ENCODE measurements around the gene FKBP15. TPM values are rescaled to one million over a fixed set of nuclear protein-coding genes. Genes with fewer than 3 reads are reported as not detected.

FKBP15 gene
- total and polyA plus RNA-seq, 2 experiments from 2014 or later = 7.9 to 14.9 TPM

DNA sequence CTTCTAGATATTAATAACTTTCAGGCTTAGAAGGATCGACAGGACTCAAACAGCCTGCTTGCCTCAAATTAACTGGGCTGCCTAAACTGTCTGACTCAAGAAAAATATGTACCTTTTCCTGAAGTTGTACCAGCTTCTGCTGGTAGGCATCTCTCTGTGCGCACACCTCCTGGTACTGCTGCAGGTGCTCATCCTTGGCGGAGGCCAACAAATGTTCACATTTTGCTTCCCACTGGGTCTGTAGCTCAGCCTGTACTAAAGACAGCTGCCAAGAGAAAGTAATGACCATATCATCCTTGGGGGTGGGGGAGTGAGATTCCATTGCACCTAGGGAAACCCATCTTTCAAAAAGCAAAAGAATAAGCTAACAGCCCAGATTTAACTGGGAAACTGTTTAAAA is 47.7 kb downstream of the FKBP15 start:
- H3K4me3 Mint-ChIP-seq = no peak overlapping the region

More for the DNA sequence above, 47.7 kb downstream of the FKBP15 start:
- Mint-ChIP-seq H3K36me3 (ENCODE audit: low read depth) (peaks cover 63% of the 10 kb centered on the region), H3K9me3 (no peaks in the 10 kb centered on the region; the same call in 1 of the 3 replicates), H3K4me1 (no peaks in the 10 kb centered on the region), H3K27me3 (ENCODE audit: insufficient read depth, low read depth, poor library complexity) (peaks cover 4% of the 10 kb centered on the region), H3K27ac (no peak overlapping the region)
- no peak overlapping the region for H3K27ac ChIP-seq (ENCODE audit: low read depth)
- H3K36me3 ChIP-seq (ENCODE audit: insufficient read depth) = peaks cover 40% of the 10 kb centered on the region
- TF ChIP-seq EZH2phosphoT487 (IDR thresholded peaks at IDR 0.05; ENCODE audit: unreplicated experiment) (no peak), JUNB (IDR thresholded peaks at IDR 0.05; ENCODE audit: unreplicated experiment) (no peak), NANOG (IDR thresholded peaks at IDR 0.05; ENCODE audit: borderline replicate concordance) (no peak), ZNF331 (CRISPR knock-in tag; IDR thresholded peaks at IDR 0.05; ENCODE audit: low read depth) (no peak), ZNF114 (CRISPR knock-in tag; IDR thresholded peaks at IDR 0.05) (no peak), STAT1 (IDR thresholded peaks at IDR 0.05; ENCODE audit: unreplicated experiment) (no peak), CREB1 (CRISPR knock-in tag; IDR thresholded peaks at IDR 0.05; ENCODE audit: low read depth) (no peak)
- TF ChIP-seq, protein P1, sequence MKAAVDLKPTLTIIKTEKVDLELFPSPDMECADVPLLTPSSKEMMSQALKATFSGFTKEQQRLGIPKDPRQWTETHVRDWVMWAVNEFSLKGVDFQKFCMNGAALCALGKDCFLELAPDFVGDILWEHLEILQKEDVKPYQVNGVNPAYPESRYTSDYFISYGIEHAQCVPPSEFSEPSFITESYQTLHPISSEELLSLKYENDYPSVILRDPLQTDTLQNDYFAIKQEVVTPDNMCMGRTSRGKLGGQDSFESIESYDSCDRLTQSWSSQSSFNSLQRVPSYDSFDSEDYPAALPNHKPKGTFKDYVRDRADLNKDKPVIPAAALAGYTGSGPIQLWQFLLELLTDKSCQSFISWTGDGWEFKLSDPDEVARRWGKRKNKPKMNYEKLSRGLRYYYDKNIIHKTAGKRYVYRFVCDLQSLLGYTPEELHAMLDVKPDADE (IDR thresholded peaks at IDR 0.05) = no peak
- TF ChIP-seq, protein P2, sequence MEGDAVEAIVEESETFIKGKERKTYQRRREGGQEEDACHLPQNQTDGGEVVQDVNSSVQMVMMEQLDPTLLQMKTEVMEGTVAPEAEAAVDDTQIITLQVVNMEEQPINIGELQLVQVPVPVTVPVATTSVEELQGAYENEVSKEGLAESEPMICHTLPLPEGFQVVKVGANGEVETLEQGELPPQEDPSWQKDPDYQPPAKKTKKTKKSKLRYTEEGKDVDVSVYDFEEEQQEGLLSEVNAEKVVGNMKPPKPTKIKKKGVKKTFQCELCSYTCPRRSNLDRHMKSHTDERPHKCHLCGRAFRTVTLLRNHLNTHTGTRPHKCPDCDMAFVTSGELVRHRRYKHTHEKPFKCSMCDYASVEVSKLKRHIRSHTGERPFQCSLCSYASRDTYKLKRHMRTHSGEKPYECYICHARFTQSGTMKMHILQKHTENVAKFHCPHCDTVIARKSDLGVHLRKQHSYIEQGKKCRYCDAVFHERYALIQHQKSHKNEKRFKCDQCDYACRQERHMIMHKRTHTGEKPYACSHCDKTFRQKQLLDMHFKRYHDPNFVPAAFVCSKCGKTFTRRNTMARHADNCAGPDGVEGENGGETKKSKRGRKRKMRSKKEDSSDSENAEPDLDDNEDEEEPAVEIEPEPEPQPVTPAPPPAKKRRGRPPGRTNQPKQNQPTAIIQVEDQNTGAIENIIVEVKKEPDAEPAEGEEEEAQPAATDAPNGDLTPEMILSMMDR (conservative IDR thresholded peaks at IDR 0.05; ENCODE audit: low read depth in 2 of 2) = no peak
- TF ChIP-seq, protein P3, sequence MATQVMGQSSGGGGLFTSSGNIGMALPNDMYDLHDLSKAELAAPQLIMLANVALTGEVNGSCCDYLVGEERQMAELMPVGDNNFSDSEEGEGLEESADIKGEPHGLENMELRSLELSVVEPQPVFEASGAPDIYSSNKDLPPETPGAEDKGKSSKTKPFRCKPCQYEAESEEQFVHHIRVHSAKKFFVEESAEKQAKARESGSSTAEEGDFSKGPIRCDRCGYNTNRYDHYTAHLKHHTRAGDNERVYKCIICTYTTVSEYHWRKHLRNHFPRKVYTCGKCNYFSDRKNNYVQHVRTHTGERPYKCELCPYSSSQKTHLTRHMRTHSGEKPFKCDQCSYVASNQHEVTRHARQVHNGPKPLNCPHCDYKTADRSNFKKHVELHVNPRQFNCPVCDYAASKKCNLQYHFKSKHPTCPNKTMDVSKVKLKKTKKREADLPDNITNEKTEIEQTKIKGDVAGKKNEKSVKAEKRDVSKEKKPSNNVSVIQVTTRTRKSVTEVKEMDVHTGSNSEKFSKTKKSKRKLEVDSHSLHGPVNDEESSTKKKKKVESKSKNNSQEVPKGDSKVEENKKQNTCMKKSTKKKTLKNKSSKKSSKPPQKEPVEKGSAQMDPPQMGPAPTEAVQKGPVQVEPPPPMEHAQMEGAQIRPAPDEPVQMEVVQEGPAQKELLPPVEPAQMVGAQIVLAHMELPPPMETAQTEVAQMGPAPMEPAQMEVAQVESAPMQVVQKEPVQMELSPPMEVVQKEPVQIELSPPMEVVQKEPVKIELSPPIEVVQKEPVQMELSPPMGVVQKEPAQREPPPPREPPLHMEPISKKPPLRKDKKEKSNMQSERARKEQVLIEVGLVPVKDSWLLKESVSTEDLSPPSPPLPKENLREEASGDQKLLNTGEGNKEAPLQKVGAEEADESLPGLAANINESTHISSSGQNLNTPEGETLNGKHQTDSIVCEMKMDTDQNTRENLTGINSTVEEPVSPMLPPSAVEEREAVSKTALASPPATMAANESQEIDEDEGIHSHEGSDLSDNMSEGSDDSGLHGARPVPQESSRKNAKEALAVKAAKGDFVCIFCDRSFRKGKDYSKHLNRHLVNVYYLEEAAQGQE (IDR thresholded peaks at IDR 0.05; ENCODE audit: unreplicated experiment) = no peak
- TF ChIP-seq, protein P4, sequence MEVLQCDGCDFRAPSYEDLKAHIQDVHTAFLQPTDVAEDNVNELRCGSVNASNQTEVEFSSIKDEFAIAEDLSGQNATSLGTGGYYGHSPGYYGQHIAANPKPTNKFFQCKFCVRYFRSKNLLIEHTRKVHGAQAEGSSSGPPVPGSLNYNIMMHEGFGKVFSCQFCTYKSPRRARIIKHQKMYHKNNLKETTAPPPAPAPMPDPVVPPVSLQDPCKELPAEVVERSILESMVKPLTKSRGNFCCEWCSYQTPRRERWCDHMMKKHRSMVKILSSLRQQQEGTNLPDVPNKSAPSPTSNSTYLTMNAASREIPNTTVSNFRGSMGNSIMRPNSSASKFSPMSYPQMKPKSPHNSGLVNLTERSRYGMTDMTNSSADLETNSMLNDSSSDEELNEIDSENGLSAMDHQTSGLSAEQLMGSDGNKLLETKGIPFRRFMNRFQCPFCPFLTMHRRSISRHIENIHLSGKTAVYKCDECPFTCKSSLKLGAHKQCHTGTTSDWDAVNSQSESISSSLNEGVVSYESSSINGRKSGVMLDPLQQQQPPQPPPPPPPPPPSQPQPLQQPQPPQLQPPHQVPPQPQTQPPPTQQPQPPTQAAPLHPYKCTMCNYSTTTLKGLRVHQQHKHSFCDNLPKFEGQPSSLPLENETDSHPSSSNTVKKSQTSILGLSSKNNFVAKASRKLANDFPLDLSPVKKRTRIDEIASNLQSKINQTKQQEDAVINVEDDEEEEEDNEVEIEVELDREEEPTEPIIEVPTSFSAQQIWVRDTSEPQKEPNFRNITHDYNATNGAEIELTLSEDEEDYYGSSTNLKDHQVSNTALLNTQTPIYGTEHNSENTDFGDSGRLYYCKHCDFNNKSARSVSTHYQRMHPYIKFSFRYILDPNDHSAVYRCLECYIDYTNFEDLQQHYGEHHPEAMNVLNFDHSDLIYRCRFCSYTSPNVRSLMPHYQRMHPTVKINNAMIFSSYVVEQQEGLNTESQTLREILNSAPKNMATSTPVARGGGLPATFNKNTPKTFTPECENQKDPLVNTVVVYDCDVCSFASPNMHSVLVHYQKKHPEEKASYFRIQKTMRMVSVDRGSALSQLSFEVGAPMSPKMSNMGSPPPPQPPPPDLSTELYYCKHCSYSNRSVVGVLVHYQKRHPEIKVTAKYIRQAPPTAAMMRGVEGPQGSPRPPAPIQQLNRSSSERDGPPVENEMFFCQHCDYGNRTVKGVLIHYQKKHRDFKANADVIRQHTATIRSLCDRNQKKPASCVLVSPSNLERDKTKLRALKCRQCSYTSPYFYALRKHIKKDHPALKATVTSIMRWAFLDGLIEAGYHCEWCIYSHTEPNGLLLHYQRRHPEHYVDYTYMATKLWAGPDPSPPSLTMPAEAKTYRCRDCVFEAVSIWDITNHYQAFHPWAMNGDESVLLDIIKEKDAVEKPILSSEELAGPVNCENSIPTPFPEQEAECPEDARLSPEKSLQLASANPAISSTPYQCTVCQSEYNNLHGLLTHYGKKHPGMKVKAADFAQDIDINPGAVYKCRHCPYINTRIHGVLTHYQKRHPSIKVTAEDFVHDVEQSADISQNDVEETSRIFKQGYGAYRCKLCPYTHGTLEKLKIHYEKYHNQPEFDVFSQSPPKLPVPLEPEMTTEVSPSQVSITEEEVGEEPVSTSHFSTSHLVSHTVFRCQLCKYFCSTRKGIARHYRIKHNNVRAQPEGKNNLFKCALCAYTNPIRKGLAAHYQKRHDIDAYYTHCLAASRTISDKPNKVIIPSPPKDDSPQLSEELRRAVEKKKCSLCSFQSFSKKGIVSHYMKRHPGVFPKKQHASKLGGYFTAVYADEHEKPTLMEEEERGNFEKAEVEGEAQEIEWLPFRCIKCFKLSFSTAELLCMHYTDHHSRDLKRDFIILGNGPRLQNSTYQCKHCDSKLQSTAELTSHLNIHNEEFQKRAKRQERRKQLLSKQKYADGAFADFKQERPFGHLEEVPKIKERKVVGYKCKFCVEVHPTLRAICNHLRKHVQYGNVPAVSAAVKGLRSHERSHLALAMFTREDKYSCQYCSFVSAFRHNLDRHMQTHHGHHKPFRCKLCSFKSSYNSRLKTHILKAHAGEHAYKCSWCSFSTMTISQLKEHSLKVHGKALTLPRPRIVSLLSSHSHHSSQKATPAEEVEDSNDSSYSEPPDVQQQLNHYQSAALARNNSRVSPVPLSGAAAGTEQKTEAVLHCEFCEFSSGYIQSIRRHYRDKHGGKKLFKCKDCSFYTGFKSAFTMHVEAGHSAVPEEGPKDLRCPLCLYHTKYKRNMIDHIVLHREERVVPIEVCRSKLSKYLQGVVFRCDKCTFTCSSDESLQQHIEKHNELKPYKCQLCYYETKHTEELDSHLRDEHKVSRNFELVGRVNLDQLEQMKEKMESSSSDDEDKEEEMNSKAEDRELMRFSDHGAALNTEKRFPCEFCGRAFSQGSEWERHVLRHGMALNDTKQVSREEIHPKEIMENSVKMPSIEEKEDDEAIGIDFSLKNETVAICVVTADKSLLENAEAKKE (CRISPR knock-in tag; IDR thresholded peaks at IDR 0.05) = no peak
- no peaks in the 10 kb centered on the region for H4K20me1 ChIP-seq (replicated peaks; ENCODE audit: insufficient read depth)
- ATAC-seq (no peak), DNase-seq (ENCODE audit: low spot score) (no peak)
- no peak overlapping the region for H2AFZ ChIP-seq
- no peaks in the 10 kb centered on the region for H3K27me3 ChIP-seq (ENCODE audit: insufficient read depth)
- H3K9me2 ChIP-seq (ENCODE audit: insufficient read depth) = no peaks in the 10 kb centered on the region
- no peak overlapping the region for H3K4me2 ChIP-seq
- no peaks in the 10 kb centered on the region for H3F3A ChIP-seq (replicated peaks; ENCODE audit: low read depth)
- H3K79me2 ChIP-seq (replicated peaks; ENCODE audit: insufficient read depth) = no peaks in the 10 kb centered on the region
- no peak overlapping the region for H3K4me3 ChIP-seq
- H3K4me1 ChIP-seq (ENCODE audit: insufficient read depth) = no peaks in the 10 kb centered on the region

Data from GM23338 (cell line).